H9 (cell line): Measurements from ENCODE around the gene MGAT5. TPM values are rescaled to one million over a fixed set of nuclear protein-coding genes. Genes with fewer than 3 reads are reported as not detected.

ENCODE experiments used
- DNase-seq: peaks from one replicate; pipeline ENCODE4 v3.0.0-alpha.2; 2017
- H2AFZ ChIP-seq: one replicate; pipeline ENCODE4 v1.6.1; 2013; ENCODE audit warnings: mild to moderate bottlenecking, low read length, control low read depth, moderate library complexity
- H2AK5ac ChIP-seq: 2 replicates; pipeline ENCODE4 v1.6.1; 2013; ENCODE audit warnings: low read length, control low read depth, mixed read lengths; ENCODE audit not compliant: insufficient read length
- H2BK120ac ChIP-seq: one replicate; pipeline ENCODE4 v1.6.1; 2013; ENCODE audit warnings: low read depth, mild to moderate bottlenecking, low read length, control low read depth, inconsistent platforms; ENCODE audit not compliant: poor library complexity, severe bottlenecking
- H2BK12ac ChIP-seq: 2 replicates; pipeline ENCODE4 v1.6.1; 2013; ENCODE audit warnings: low read length, control low read depth, mixed read lengths, low read depth; ENCODE audit not compliant: insufficient read length
- H2BK15ac ChIP-seq: 2 replicates; pipeline ENCODE4 v1.6.1; 2013; ENCODE audit warnings: low read depth, low read length, control low read depth
- H2BK20ac ChIP-seq: one replicate; pipeline ENCODE4 v1.6.1; 2013; ENCODE audit warnings: low read depth, mild to moderate bottlenecking, low read length, control low read depth, inconsistent platforms; ENCODE audit not compliant: poor library complexity, severe bottlenecking
- H2BK5ac ChIP-seq: 2 replicates; pipeline ENCODE4 v1.6.1; 2013; ENCODE audit warnings: low read length, control low read depth, mixed read lengths; ENCODE audit not compliant: insufficient read length
- H3K14ac ChIP-seq: 2 replicates; pipeline ENCODE4 v1.6.1; 2013; ENCODE audit warnings: low read length, control low read depth; ENCODE audit not compliant: insufficient read depth
- H3K18ac ChIP-seq: 2 replicates; pipeline ENCODE4 v1.6.1; 2013; ENCODE audit warnings: low read depth, mild to moderate bottlenecking, mixed read lengths, low read length, control low read depth; ENCODE audit not compliant: insufficient read length
- H3K23ac ChIP-seq: 2 replicates; pipeline ENCODE4 v1.6.1; 2013; ENCODE audit warnings: low read length, control low read depth, mixed read lengths, low read depth; ENCODE audit not compliant: insufficient read length
- H3K23me2 ChIP-seq: 2 replicates; pipeline ENCODE4 v1.6.1; 2013; ENCODE audit warnings: low read depth, mild to moderate bottlenecking, mixed read lengths, low read length, control low read depth; ENCODE audit not compliant: insufficient read length, poor library complexity, severe bottlenecking
- H3K27ac ChIP-seq: 2 replicates; pipeline ENCODE4 v1.5.1; 2013; ENCODE audit warnings: low read length, control low read depth, mixed read lengths, low read depth; ENCODE audit not compliant: insufficient read length
- H3K27me3 ChIP-seq: 2 replicates; pipeline ENCODE4 v1.6.1; 2013; ENCODE audit warnings: low read length, control low read depth, inconsistent platforms; ENCODE audit not compliant: insufficient read depth
- H3K4ac ChIP-seq: 2 replicates; pipeline ENCODE4 v1.6.1; 2013; ENCODE audit warnings: low read depth, mild to moderate bottlenecking, control low read depth, inconsistent platforms, low read length, moderate library complexity
- H3K4me1 ChIP-seq: 2 replicates; pipeline ENCODE4 v1.6.1; 2013; ENCODE audit warnings: low read length, control low read depth, inconsistent platforms; ENCODE audit not compliant: insufficient read depth
- H3K4me2 ChIP-seq: 2 replicates; pipeline ENCODE4 v1.6.1; 2013; ENCODE audit warnings: low read length, control low read depth, mixed read lengths; ENCODE audit not compliant: insufficient read length, insufficient read depth
- H3K56ac ChIP-seq: 2 replicates; pipeline ENCODE4 v1.6.1; 2013; ENCODE audit warnings: low read depth, mild to moderate bottlenecking, mixed read lengths, low read length, control low read depth; ENCODE audit not compliant: insufficient read length
- H3K79me1 ChIP-seq: 2 replicates; pipeline ENCODE4 v1.6.1; 2013; ENCODE audit warnings: low read depth, mild to moderate bottlenecking, moderate library complexity, low read length, control low read depth, inconsistent platforms; ENCODE audit not compliant: insufficient read depth, poor library complexity, severe bottlenecking
- H3K79me2 ChIP-seq: 2 replicates; pipeline ENCODE4 v1.6.1; 2013; ENCODE audit warnings: low read length, control low read depth, inconsistent platforms; ENCODE audit not compliant: insufficient read depth
- H3K9ac ChIP-seq: 2 replicates; pipeline ENCODE4 v1.6.1; 2013; ENCODE audit warnings: low read length, control low read depth, mixed read lengths; ENCODE audit not compliant: insufficient read length; ENCODE audit errors: extremely low read depth
- H3K9me3 ChIP-seq: one replicate; pipeline ENCODE4 v1.6.1; 2013; ENCODE audit warnings: low read depth, low read length, inconsistent platforms; ENCODE audit not compliant: control insufficient read depth
- H3T11ph ChIP-seq: one replicate; pipeline ENCODE4 v1.6.1; 2013; ENCODE audit warnings: mild to moderate bottlenecking, low read length, control low read depth, inconsistent platforms
- H4K20me1 ChIP-seq: one replicate; pipeline ENCODE4 v1.6.1; 2013; ENCODE audit not compliant: control insufficient read depth, insufficient read length, insufficient read depth
- H4K5ac ChIP-seq: 2 replicates; pipeline ENCODE4 v1.6.1; 2013; ENCODE audit warnings: low read depth, mild to moderate bottlenecking, mixed read lengths, low read length, control low read depth; ENCODE audit not compliant: insufficient read length
- H4K8ac ChIP-seq: replicated peaks from 2 replicates; pipeline ENCODE4 v1.6.1; 2013; ENCODE audit warnings: low read length, control low read depth, mixed read lengths, low read depth; ENCODE audit not compliant: insufficient read length
- H4K91ac ChIP-seq: 2 replicates; pipeline ENCODE4 v1.6.1; 2013; ENCODE audit warnings: low read depth, mild to moderate bottlenecking, moderate library complexity, mixed read lengths, low read length, control low read depth; ENCODE audit not compliant: insufficient read length
- H3K27ac Mint-ChIP-seq, 3 experiments: 2 replicates in 2 of 3; 3 replicates in 1 of 3; pipeline ENCODE4 v1.8.0; 2020 to 2021; ENCODE audit warnings: mixed read lengths in 3 of 3, mild to moderate bottlenecking in 1 of 3, moderate library complexity in 1 of 3
- H3K27me3 Mint-ChIP-seq: 2 replicates; pipeline ENCODE4 v1.8.0; 2021; ENCODE audit warnings: low read depth, mild to moderate bottlenecking, moderate library complexity, mixed read lengths
- H3K36me3 Mint-ChIP-seq, 3 experiments: 2 replicates in 2 of 3; 3 replicates in 1 of 3; pipeline ENCODE4 v1.8.0; 2020 to 2021; ENCODE audit warnings: low read depth in 3 of 3, mixed read lengths in 3 of 3; ENCODE audit not compliant: insufficient read depth in 1 of 3
- H3K4me1 Mint-ChIP-seq, 2 experiments: 2 replicates each; pipeline ENCODE4 v1.8.0; 2020; ENCODE audit warnings: mixed read lengths in 2 of 2
- H3K4me3 Mint-ChIP-seq, 2 experiments: 2 replicates in 1 of 2; 3 replicates in 1 of 2; pipeline ENCODE4 v1.8.0; 2020 to 2021; ENCODE audit warnings: mild to moderate bottlenecking in 2 of 2, mixed read lengths in 2 of 2, moderate library complexity in 1 of 2
- H3K9me3 Mint-ChIP-seq, 2 experiments: 2 replicates in 1 of 2; 3 replicates in 1 of 2; pipeline ENCODE4 v1.8.0; 2020; ENCODE audit warnings: mild to moderate bottlenecking in 2 of 2, mixed read lengths in 2 of 2, moderate library complexity in 1 of 2
- WGBS: extraction: QIAGEN DNeasy Blood & Tissue Kit; methylation state at CpG from one replicate; pipeline ENCODE4 v1.1.7; 2013; ENCODE audit warnings: missing lambda C conversion rate, low lambda C conversion rate, mixed read lengths; ENCODE audit not compliant: insufficient read length; ENCODE audit errors: extremely low coverage; 5-methylcytosine and 5-hydroxymethylcytosine counted together
- total RNA-seq: library from RNA; stranded (reverse); gene quantifications from 2 replicates; pipeline ENCODE4 v1.2.1, GENCODE V29; 2021
- TF ChIP-seq, protein P1 (sequence below): fragments of 200-600 bp; sonication (generic); conservative IDR thresholded peaks from 3 replicates; pipeline ENCODE4 v1.8.0; 2021; ENCODE audit warnings: antibody characterized with exemption, mild to moderate bottlenecking

Gene MGAT5
- total RNA-seq, 1 experiment from 2014 or later, result 25.7 TPM

DNA sequence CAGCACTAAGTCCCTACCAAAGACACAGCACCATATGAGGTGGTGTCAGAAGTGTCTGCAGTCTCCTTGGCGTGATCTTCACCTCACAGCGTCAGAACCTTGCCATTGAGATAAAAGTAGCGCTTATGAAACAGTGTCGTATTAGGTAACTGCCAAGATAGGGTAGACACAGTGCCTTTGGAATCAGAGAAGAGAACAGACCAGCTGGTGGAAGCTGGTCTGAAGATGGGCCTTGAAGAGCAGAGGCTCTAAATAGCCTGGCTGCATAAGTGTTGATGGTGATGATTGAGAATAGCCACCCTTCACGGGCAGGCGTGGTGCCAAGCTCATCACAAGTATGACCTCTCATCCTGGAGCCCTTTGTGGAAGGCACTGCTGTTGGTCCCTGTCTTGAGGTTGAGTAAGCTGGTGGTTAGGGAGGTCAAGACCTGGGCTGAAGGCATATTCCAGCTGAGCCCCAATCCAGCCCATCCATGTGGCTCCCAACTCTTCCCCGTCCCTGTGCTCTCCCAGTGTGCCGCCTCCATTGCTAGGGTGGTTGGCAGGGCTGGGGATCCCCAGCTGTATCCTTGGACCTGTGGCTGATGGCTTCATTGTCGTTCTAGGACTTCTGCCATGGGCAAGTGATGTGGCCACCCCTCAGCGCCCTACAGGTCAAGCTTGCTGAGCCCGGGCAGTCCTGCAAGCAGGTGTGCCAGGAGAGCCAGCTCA is 187.4 kb downstream of the MGAT5 start:
- no peak for DNase-seq
- Histone ChIP-seq H3K9ac (no peak overlapping the region), H3T11ph (no peak overlapping the region), H3K23me2 (no peaks in the 10 kb centered on the region), H3K9me3 (no peaks in the 10 kb centered on the region), H2BK120ac (no peak overlapping the region), H3K23ac (no peak overlapping the region), H2AFZ (no peak overlapping the region), H3K18ac (no peak overlapping the region), H3K4me2 (no peak overlapping the region), H3K27ac (no peak overlapping the region), H2BK20ac (no peak overlapping the region), H4K8ac (no peak overlapping the region), H2BK12ac (no peak overlapping the region), H3K56ac (no peak overlapping the region), H3K27me3 (no peaks in the 10 kb centered on the region), H2BK5ac (no peak overlapping the region), H3K4me1 (no peaks in the 10 kb centered on the region), H4K20me1 (no peaks in the 10 kb centered on the region), H3K79me1 (no peaks in the 10 kb centered on the region), H3K79me2 (no peaks in the 10 kb centered on the region), H2AK5ac (no peak overlapping the region), H3K4ac (no peak overlapping the region), H2BK15ac (no peak overlapping the region), H4K5ac (no peak overlapping the region), H3K14ac (no peak overlapping the region), H4K91ac (no peak overlapping the region)
- WGBS, result no CpG with 5 or more reads among the region's 11 CpGs
- TF ChIP-seq, protein P1, sequence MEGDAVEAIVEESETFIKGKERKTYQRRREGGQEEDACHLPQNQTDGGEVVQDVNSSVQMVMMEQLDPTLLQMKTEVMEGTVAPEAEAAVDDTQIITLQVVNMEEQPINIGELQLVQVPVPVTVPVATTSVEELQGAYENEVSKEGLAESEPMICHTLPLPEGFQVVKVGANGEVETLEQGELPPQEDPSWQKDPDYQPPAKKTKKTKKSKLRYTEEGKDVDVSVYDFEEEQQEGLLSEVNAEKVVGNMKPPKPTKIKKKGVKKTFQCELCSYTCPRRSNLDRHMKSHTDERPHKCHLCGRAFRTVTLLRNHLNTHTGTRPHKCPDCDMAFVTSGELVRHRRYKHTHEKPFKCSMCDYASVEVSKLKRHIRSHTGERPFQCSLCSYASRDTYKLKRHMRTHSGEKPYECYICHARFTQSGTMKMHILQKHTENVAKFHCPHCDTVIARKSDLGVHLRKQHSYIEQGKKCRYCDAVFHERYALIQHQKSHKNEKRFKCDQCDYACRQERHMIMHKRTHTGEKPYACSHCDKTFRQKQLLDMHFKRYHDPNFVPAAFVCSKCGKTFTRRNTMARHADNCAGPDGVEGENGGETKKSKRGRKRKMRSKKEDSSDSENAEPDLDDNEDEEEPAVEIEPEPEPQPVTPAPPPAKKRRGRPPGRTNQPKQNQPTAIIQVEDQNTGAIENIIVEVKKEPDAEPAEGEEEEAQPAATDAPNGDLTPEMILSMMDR, result no peak
- Mint-ChIP-seq H3K4me3 (no peak overlapping the region), H3K4me1 (0 out of 4 replicates have a peak, but pooled peaks cover 0 to 5% of the 10 kb centered on the region in 2 experiments), H3K9me3 (no peaks in the 10 kb centered on the region), H3K27me3 (peaks cover 5% of the 10 kb centered on the region), H3K27ac (no peak overlapping the region), H3K36me3 (peaks cover 8 to 15% (median 10%) of the 10 kb centered on the region in 3 experiments; a peak in 6 of 7 replicates)
